Stimulated activated CD4-positive, alpha-beta T cell treated with anti-CD3 and anti-CD28 coated beads, TNF-alpha, amount 100 ng/mL, for 1 hour (primary cell): ENCODE data around the gene CCDC63.

Experiments used
- DNase-seq, 3 donors: peaks; one replicate each; pipeline ENCODE4 v3.0.0-alpha.2; 2020; ENCODE audit warnings: low read depth in 3 of 3, low spot score in 1 of 3

CCDC63 gene

DNA sequence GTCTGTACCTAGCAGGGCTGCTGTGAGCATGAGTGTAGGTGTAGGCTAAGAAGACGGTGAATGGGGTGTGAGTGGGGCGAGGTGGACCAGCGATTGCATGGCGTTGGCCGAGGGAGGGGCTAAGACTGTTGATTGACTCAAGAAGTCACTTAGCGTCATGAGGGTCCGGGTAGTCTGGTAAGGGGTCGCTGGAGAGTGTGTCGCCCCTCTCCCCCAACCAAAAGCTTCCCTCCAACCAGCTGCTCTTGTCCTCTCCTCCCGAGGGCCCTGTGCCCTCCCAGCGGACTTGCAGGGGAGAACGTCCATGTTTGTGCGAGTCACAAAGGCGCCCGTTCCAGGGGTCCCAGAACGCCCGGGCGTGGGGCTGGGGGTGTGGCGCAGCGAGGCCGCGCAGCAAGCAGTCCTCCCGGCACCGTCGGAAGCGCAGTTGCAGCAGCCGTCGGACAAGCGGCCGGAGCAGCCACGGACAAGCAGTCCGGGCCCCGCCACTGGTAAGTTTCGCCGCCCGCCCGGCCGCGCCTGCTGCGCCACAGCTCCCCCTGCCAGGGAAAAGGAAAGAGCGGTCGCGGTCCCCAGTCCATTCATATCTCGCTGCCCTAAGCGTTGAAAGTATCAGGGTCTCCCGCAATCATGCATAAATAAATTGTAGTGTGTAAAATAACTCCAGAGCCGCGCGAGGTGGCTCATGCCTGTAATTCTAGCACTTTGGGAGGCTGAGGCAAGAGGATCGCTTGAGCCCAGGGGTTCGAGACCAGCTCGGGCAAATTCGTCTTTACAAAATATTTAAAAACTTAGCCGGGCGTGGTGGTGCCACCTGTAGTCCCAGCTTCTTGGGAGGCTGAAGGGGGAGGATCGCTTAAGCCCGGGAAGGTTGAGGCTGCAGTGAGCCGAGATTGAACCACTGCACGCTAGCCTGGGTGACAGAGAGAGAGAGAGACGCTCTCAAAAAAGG lies at the start of gene CCDC63:
Gene CCDC63, plus strand, starts transcription at position 373 of the 952 bp plus-strand sequence. CDS start 5,968 bp downstream, outside the sequence.
- no peak for DNase-seq

DNA sequence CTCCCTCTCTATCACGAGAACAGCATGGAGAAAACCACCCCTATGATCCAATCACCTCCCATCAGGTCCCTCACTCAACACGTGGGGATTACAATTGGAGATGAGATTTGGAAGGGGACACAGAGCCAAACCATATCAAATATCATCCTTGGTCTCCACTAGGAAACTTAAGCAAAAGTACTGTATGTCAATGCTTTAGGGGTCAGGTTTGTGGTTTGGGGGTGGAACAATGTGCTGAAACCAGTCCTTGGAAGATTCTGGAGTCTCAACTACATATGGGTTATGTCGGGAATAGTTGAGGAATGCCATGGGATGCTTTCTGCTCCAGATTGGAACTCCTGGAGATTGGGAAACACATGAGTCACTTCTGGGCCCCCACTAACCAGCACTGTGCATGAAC lies 48.3 kb upstream of the CCDC63 start:
- DNase-seq = no peak

DNA sequence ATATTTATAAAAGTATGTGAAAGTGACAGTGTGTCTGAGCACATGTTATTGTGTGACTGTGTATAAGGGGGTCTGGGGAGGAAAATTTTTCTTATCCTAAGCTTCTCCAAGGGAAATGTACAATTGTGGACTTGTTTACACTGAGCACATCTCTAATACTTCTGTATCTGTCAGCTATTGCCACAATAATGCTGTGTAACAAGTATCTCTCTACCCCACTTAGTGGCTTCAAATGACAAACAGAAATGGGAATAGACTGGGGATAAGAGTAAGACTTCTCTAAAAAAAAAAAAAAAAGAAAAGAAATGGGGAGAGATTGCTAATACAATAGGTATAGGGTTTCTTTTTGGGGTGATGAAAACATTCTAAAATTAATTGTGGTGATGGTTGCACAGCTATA lies 44.3 kb upstream of the CCDC63 start:
- DNase-seq = no peak

DNA sequence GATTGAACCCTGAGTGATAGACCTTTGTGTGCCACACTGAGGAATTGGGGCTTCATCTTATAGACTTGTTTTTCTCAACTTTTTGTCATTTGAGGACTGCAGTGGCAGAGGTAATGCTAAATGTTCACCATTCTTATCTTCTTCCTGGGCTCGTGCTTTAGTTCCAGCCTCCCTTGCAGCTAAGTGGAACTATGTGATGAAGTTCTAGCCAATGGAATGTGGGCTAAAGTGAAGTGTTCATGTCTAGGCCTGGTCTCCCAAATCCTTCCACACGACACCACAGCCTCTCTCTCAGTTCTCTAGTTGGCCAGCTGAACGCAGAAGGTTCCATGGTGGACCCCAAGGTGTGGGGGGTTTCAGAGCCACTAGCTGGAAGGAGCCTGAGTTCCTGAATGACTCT lies 42.4 kb upstream of the CCDC63 start:
- DNase-seq = no peak

DNA sequence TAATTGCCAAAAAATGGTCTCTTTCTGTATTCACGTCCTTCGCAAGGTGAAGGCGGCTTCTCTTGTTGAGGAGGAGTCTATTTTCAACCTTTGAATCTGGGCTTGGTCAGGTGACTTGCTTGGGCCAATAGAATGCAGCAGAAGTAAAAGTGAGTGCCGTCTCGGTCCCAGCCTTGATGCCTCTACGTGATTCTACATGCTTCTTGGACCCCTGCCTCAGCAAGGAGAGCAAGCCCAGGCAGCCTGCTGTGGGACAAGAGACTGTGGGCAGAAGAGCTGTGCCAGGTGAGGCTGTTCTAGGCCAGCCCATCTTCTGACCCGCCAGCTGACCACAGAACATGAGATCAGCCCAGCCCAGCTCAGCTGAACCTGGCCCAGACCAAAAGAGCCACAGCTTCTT lies 39.1 kb upstream of the CCDC63 start:
- DNase-seq = no peak

GRCh38 chr12:110809149-110809548 lies 37.6 kb upstream of the CCDC63 start:
- no peak for DNase-seq

DNA sequence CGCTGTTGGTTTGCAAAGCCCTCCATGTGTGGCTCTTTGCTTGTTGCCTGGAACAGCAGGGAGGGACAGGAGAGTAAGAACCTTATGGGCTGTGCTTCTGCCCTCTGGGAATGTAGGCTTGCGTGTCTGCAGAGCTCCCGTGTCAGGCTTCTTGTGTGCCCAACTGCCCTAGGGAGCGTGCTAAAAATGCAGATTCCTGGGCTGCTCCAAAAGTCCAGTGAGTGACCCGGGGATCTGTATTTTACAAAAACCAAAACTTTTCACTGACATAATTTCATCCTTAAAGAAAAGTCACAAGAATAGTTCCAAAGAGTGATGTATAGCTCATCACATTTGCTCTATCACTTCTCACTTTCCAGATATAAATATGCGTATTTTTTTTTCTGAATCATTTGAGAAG lies 34.8 kb upstream of the CCDC63 start:
- DNase-seq = no peak

DNA sequence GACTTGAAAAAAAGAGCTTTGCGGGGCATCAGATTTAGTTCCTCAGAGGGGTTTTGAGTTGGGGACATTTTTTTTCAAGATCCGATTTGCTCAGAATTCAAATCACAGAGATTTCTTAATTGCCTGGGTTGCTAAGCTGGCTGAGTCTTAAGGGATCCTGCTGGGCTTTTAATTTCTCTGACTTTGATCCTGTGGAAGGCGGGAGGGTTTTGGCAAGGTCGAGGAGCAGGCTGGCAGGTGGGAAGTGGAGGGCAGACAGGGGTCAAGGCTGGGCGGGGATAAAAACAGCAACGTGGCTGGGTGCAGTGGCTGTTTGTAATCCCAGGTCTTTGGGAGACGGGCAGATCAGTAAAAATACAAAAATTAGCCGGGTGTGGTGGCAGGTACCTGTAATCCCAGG lies 33.5 kb upstream of the CCDC63 start:
- no peak for DNase-seq

- DNase-seq = no peak
Measured at GRCh38 chr12:110813756-110814155, 33.0 kb upstream of the CCDC63 start.

GRCh38 chr12:110816248-110816647 lies 30.5 kb upstream of the CCDC63 start:
- DNase-seq = no peak

- no peak for DNase-seq
Measured at GRCh38 chr12:110816779-110817178, 30.0 kb upstream of the CCDC63 start.

DNA sequence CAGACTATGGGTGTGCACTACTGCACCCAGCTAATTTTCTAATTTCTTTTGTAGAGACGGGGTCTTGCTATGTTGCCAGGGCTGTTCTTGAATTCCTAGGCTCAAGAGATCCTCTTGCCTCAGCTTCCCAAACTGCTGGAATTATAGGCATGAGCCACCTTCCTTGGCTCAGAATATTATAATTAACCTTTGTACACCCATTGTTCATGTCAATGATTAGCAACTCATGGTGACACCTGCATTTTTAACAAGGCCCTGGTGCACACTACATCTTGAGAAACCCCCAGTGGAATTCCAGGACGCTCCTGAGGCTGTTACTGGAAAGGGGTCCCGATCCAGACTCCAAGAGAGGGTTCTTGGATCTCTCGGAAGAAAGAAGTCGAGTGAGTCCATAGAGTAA lies 28.3 kb upstream of the CCDC63 start:
- no peak for DNase-seq

GRCh38 chr12:110819150-110819549 lies 27.6 kb upstream of the CCDC63 start:
- no peak for DNase-seq

DNA sequence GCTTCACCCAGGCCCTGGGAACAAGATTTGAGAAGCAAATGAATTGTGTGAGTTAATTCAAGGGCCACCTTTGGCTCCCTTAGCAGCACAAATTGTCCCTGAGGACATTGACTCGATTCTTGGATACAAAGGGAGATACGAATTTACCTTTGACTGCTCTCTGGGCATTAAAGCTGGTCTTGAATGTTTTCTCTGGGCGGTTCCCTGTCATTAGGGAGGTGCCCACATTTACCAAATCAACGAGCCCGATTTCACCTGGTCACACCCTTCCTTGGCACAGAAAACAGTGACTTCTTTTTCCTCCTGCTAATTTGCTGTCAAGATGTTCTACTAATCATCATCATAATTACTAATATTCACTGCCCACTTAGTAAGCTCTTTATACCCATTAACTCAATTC lies 27.1 kb upstream of the CCDC63 start:
- DNase-seq = no peak

- DNase-seq = no peak
Measured at GRCh38 chr12:110821917-110822316, 24.9 kb upstream of the CCDC63 start.

DNA sequence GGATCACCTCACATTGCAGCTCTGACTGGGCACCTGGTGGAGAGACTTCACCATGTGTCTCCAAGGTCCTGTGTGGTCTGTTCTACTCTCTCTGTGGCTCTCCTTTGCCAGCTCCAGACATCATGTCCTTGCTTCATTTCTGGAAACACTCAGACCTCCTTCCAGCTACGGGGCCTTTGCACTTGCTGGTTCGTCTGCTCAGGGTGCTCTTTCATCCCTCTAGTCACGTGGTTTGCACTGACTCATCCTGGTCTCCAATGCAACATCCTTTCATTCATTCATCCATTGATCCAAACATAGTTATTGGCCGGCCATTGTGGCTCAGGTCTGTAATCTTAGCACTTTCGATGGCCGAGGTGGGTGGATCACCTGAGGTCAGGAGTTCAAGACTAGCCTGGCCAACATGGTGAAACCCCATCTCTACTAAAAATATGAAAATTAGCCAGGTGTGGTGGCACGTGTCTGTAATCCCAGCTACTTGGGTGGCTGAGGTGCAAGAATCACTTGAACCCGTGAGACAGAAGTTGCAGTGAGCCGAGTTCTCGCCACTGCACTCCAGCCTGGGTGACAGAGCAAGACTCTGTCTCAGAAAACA lies 23.9 kb upstream of the CCDC63 start:
- no peak for DNase-seq

DNA sequence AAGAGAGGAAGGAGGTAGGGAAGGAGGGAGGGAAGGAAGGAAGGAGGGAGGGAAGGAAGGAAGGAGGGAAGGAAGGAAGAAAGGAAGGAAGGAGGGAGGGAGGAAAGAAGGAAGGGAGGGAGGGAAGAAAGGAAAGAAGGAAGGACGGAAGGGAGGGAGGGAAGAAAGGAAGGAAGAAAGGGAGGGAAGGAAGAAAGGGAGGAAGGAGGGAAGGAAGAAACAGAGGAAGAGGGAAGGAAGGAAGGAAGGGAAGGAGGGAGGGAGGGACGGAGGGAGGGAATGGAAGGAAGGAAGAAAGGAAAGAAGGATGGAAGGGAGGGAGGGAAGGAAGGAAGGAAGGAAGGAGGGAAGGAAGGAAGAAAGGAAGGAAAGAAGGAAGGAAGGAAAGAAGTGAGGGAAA lies 22.4 kb upstream of the CCDC63 start:
- DNase-seq = no peak

DNA sequence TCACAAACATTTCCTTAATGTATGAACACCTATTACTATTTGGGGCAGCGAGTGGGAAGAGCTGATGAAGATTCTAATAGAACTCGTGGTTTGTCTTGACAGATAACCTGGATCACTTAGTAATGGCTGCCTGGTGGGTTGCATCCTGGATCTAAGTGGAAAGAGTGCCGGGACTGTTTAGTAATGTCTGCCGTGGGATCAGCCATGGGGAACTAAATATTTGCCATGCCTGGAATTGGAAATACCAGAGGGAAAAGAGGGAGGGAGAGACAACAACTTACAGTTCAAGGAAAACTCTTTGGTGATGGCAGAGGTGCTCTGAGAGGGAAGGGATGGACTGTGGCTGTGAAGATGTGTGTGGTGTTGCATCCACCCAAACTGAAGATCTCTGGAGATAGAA lies 21.3 kb upstream of the CCDC63 start:
- DNase-seq = no peak

GRCh38 chr12:110826592-110827200 lies 20.1 kb upstream of the CCDC63 start:
- DNase-seq = peak; percentile 54 to 88 (median 56)

DNA sequence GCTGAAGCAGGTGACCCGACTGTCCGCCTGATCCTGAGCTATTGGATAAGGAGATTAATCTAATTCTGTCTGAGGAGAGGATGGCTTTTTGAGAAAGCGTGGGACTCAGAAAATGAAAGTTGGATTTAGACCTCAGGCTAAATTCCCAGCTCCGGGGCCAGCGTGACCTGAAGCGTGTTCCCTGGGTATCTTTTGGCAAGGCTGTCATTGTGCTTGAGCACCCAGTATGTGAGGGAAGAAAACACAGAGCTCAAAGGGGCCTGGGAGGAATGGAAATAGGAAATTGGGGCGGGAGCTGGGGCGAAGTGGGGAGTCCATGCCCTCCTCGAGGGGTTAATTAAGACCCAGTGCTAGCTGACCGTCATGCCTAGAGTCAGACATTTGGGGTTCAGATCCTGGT lies 17.5 kb upstream of the CCDC63 start:
- DNase-seq = no peak

DNA sequence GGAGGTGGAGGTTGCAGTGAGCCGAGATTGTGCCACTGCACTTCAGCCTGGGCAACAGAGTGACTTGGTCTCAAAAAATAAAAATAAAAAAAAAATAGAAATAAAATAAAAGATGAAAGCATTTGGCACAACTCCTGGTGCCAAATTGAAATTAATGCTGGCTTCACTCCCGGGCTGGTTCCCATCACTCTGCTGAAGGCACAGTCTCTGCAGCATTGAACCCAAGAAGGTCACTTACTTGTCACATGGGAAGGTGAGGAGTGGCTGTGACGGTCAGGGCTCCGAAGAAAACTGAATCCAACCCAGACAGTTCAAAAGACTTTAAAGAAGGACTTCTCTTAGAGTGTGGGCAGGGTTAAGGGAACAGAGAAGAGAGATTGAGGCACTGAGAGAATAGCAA lies 10.5 kb upstream of the CCDC63 start:
- no peak for DNase-seq

GRCh38 chr12:110841007-110841406 lies 5.8 kb upstream of the CCDC63 start:
- DNase-seq = no peak
